Retinal pigment epithelial cell (primary cell): ENCODE measurements around the gene PITRM1.
A peak's percentile ranks its signal among the peaks of the same experiment; 100 is the strongest.

ENCODE experiments used
- DNase-seq: peaks from one replicate; pipeline ENCODE4 v3.0.0-alpha.2; 2010; ENCODE audit warnings: low read depth
- H3K4me3 ChIP-seq: 2 replicates; pipeline ENCODE4 v1.5.1; 2011; ENCODE audit warnings: mild to moderate bottlenecking, low read length, control low read depth, moderate library complexity
- TF ChIP-seq, protein P1 (sequence below): conservative IDR thresholded peaks from 2 replicates; pipeline ENCODE4 v1.5.1; 2011; ENCODE audit warnings: low read depth, low read length, control low read depth, inconsistent platforms

PITRM1 gene

DNA sequence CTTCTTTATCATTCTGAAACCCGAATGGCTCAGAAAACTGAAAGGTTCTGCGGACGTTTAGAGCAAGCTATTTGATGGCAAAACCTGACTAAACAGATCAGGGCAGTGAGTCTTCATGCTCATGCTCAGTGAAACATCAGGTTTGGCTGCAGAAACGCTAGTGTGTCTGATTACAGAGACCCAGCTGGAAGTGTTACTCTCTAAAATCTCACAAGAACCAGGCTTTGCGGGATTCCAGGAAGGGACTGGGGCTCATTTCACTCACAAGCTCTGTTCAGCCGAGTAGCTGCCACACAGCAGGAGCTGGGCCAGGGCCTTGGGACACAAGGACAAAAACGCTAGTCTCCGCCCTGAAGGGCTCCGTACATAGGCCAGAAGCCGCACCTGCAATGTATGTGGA lies 2.9 kb downstream of the PITRM1 start:
- H3K4me3 ChIP-seq = no peak overlapping the region
- TF ChIP-seq, protein P1, sequence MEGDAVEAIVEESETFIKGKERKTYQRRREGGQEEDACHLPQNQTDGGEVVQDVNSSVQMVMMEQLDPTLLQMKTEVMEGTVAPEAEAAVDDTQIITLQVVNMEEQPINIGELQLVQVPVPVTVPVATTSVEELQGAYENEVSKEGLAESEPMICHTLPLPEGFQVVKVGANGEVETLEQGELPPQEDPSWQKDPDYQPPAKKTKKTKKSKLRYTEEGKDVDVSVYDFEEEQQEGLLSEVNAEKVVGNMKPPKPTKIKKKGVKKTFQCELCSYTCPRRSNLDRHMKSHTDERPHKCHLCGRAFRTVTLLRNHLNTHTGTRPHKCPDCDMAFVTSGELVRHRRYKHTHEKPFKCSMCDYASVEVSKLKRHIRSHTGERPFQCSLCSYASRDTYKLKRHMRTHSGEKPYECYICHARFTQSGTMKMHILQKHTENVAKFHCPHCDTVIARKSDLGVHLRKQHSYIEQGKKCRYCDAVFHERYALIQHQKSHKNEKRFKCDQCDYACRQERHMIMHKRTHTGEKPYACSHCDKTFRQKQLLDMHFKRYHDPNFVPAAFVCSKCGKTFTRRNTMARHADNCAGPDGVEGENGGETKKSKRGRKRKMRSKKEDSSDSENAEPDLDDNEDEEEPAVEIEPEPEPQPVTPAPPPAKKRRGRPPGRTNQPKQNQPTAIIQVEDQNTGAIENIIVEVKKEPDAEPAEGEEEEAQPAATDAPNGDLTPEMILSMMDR = no peak
- no peak for DNase-seq

- TF ChIP-seq, protein P1 = no peak
- DNase-seq = no peak
- no peak overlapping the region for H3K4me3 ChIP-seq
Observed at GRCh38 chr10:3169271-3169670, 3.3 kb downstream of the PITRM1 start.

GRCh38 chr10:3167611-3168330 lies 4.8 kb downstream of the PITRM1 start:
- DNase-seq = no peak
- H3K4me3 ChIP-seq = no peak overlapping the region
- TF ChIP-seq, protein P1 = no peak

DNA sequence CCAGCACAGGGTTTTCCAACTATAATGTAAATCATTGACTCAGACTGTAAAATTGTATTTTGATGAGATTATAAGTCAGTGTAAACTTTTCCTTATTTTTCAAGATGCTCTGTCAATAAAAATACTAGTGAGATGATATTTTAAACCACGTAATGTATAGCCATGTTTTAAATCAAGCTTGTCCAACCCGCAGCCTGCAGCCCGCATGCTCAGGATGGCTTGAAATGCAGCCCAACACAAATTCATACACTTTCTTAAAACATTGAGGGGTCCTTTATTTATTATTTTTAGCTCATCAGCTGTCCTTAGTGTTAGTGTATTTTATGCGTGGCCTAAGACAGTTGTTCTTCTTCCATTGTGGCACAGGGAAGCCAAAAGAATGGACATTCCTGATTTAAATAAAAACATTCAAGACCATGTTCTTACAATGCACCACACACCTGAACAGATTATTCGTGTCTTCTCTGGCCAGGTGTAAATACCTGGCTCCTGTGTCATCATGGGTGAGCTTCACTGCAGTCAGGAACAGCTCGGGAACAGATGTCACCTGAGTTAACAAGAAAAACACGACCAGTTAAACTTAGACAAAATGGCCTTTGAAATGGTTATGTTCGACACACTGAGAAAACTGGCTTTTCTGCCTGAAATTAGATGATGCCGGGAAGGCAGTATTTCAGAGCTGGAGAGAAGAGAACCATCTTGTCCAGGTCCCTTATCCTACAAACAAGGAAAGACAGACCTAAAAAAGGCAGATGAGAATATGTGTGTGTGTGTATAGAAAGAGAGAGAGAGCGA lies 5.9 kb downstream of the PITRM1 start:
- no peak overlapping the region for H3K4me3 ChIP-seq
- TF ChIP-seq, protein P1 = no peak
- no peak for DNase-seq

- DNase-seq = no peak
- TF ChIP-seq, protein P1 = no peak
- H3K4me3 ChIP-seq = no peak overlapping the region
Observed at GRCh38 chr10:3165196-3165595, 7.4 kb downstream of the PITRM1 start.

DNA sequence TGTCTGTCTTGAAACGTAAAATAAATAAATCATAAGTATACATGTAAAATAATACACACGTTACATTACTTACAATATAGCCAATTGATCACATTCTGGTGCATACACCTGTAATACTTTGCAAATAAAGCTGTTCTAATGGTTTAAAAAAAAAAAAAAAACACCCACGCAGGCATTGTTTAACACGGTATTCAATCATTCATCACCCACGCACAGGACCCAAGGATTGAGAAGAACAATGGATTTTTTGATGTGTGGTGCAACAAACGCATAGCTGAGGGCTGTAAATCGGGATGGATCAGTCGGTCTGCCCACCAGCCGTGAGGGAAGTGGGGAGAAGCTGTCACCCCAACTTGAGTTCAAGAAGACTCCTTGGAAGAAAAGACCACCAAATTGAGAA lies 8.7 kb downstream of the PITRM1 start:
- TF ChIP-seq, protein P1 = no peak
- H3K4me3 ChIP-seq = no peak overlapping the region
- no peak for DNase-seq

GRCh38 chr10:3162533-3162932 lies 10.0 kb downstream of the PITRM1 start:
- no peak overlapping the region for H3K4me3 ChIP-seq
- TF ChIP-seq, protein P1 = peak; percentile 35
- no peak for DNase-seq
